GM23248 (cell line): ENCODE results near the gene FNDC11. TPM values are rescaled to one million over a fixed set of nuclear protein-coding genes. Genes with fewer than 3 reads are reported as not detected.

ENCODE experiments used
- DNase-seq: peaks from one replicate; pipeline ENCODE4 v3.0.0-alpha.2; 2015
- H2AFZ ChIP-seq: fragments of 200-600 bp; sonication (generic); 2 replicates; pipeline ENCODE4 v1.6.1; 2016; ENCODE audit warnings: antibody characterized with exemption
- H3F3A ChIP-seq: fragments of 200-600 bp; sonication (generic); 2 replicates; pipeline ENCODE4 v1.6.1; 2016; ENCODE audit warnings: mild to moderate bottlenecking, antibody characterized with exemption, mixed run types; ENCODE audit not compliant: insufficient read depth
- H3K27ac ChIP-seq: fragments of 200-600 bp; sonication (generic); 2 replicates; pipeline ENCODE4 v1.5.1; 2016; ENCODE audit warnings: mild to moderate bottlenecking
- H3K27me3 ChIP-seq: fragments of 200-600 bp; sonication (generic); replicated peaks from 2 replicates; pipeline ENCODE4 v1.6.1; 2016; ENCODE audit warnings: mild to moderate bottlenecking; ENCODE audit not compliant: insufficient read depth
- H3K36me3 ChIP-seq: fragments of 200-600 bp; sonication (generic); 2 replicates; pipeline ENCODE4 v1.6.1; 2016; ENCODE audit warnings: low read depth, mild to moderate bottlenecking
- H3K4me1 ChIP-seq: fragments of 200-600 bp; sonication (generic); 2 replicates; pipeline ENCODE4 v1.6.1; 2016; ENCODE audit warnings: mild to moderate bottlenecking; ENCODE audit not compliant: insufficient read depth
- H3K4me2 ChIP-seq: fragments of 200-600 bp; sonication (generic); one replicate; pipeline ENCODE4 v1.6.1; 2016; ENCODE audit warnings: mild to moderate bottlenecking; ENCODE audit not compliant: unreplicated experiment
- H3K4me3 ChIP-seq: fragments of 200-600 bp; sonication (generic); 2 replicates; pipeline ENCODE4 v1.5.1; 2016; ENCODE audit warnings: mild to moderate bottlenecking
- H3K79me2 ChIP-seq: fragments of 200-600 bp; sonication (generic); 2 replicates; pipeline ENCODE4 v1.6.1; 2016; ENCODE audit warnings: mild to moderate bottlenecking; ENCODE audit not compliant: insufficient read depth
- H3K9ac ChIP-seq: fragments of 200-600 bp; sonication (generic); 2 replicates; pipeline ENCODE4 v1.6.1; 2016; ENCODE audit warnings: mild to moderate bottlenecking
- H3K9me2 ChIP-seq: fragments of 200-600 bp; sonication (generic); 2 replicates; pipeline ENCODE4 v1.6.1; 2016; ENCODE audit warnings: mixed run types, mild to moderate bottlenecking, moderate library complexity; ENCODE audit not compliant: insufficient read depth
- H3K9me3 ChIP-seq: fragments of 200-600 bp; sonication (generic); one replicate; pipeline ENCODE4 v1.6.1; 2017; ENCODE audit warnings: low read depth
- H4K20me1 ChIP-seq: fragments of 200-600 bp; sonication (generic); 2 replicates; pipeline ENCODE4 v1.6.0; 2016; ENCODE audit not compliant: insufficient read depth
- EZH2 ChIP-seq: fragments of 200-600 bp; sonication (generic); IDR thresholded peaks from 2 replicates; pipeline ENCODE4 v1.6.1; 2018; ENCODE audit warnings: antibody characterized with exemption, mild to moderate bottlenecking; ENCODE audit not compliant: insufficient read depth, poor library complexity, severe bottlenecking
- EZH2phosphoT487 ChIP-seq: fragments of 200-600 bp; sonication (generic); IDR thresholded peaks from 2 replicates; pipeline ENCODE4 v1.6.1; 2018; ENCODE audit warnings: antibody characterized with exemption, moderate library complexity, mild to moderate bottlenecking, low read depth; ENCODE audit not compliant: insufficient read depth
- WGBS, 2 experiments: methylation state at CpG; one replicate each; pipeline ENCODE4 v1.1.6; 2015 to 2017; ENCODE audit warnings: low lambda C conversion rate in 2 of 2, low coverage in 1 of 2; ENCODE audit errors: missing lambda C conversion rate in 2 of 2; 5-methylcytosine and 5-hydroxymethylcytosine counted together
- in situ Hi-C: fragments of 300-500 bp; cut with MboI; formaldehyde crosslinking; loops from 2 replicates; pipeline ENCODE4 v1.15.0; 2020
- polyA plus RNA-seq: library from polyadenylated mRNA; unstranded; fragments of >200 nt; fragmentation: Nextera tagmentation; extraction: Ambion mirVana; gene quantifications from 2 replicates; pipeline ENCODE4 v1.2.1, GENCODE V29; 2016
- total RNA-seq: library from RNA; depleted of rRNA; stranded (reverse); fragments of >200 nt; shearing (Covaris generic); gene quantifications from 2 replicates; pipeline ENCODE4 v1.2.3, GENCODE V29; 2014

The FNDC11 gene
- total and polyA plus RNA-seq, 2 experiments from 2014 or later = 0.15 to 0.65 TPM

GRCh38 chr20:63574829-63575743, 21.1 kb downstream of the FNDC11 start:
- peak overlapping the region; percentile 47 for H3K27ac ChIP-seq
- no peak for TF ChIP-seq EZH2
- 74 to 78% methylated on average over 28 of the region's 28 CpGs for WGBS, 2 experiments
- H3K79me2 ChIP-seq = 0 out of 2 replicates have a peak, but pooled peaks cover 8% of the 10 kb centered on the region
- H4K20me1 ChIP-seq = no peaks in the 10 kb centered on the region
- peaks cover 15% of the 10 kb centered on the region; the same call in 1 of the 2 replicates for H3F3A ChIP-seq
- no peak overlapping the region for H3K4me2 ChIP-seq
- no peak overlapping the region for H2AFZ ChIP-seq
- H3K9me2 ChIP-seq = no peaks in the 10 kb centered on the region
- H3K4me1 ChIP-seq = 0 out of 2 replicates have a peak, but pooled peaks cover 10% of the 10 kb centered on the region
- peak; percentile 66 for DNase-seq
- no peaks in the 10 kb centered on the region for H3K9me3 ChIP-seq
- in situ Hi-C loops = no loop called here
- no peak overlapping the region for H3K4me3 ChIP-seq
- H3K36me3 ChIP-seq = no peaks in the 10 kb centered on the region
- no peaks in the 10 kb centered on the region for H3K27me3 ChIP-seq
- no peak overlapping the region for H3K9ac ChIP-seq

GRCh38 chr20:63576311-63576710, 22.4 kb downstream of the FNDC11 start:
- Histone ChIP-seq H3K79me2 (0 out of 2 replicates have a peak, but pooled peaks cover 8% of the 10 kb centered on the region), H3F3A (peaks cover 15% of the 10 kb centered on the region; the same call in 1 of the 2 replicates), H3K9me2 (no peaks in the 10 kb centered on the region), H3K4me3 (no peak overlapping the region), H3K9me3 (no peaks in the 10 kb centered on the region), H3K27ac (no peak overlapping the region), H3K4me2 (no peak overlapping the region), H3K36me3 (no peaks in the 10 kb centered on the region), H3K27me3 (no peaks in the 10 kb centered on the region), H4K20me1 (no peaks in the 10 kb centered on the region), H3K9ac (no peak overlapping the region), H3K4me1 (0 out of 2 replicates have a peak, but pooled peaks cover 10% of the 10 kb centered on the region), H2AFZ (no peak overlapping the region)
- 43 to 47% methylated on average over 7 of the region's 7 CpGs for WGBS, 2 experiments
- peak; percentile 32 for DNase-seq
- in situ Hi-C loops = no loop called here
- no peak for TF ChIP-seq EZH2phosphoT487
- TF ChIP-seq EZH2 = no peak

- Histone ChIP-seq H3K9ac (no peak overlapping the region), H3K79me2 (0 out of 2 replicates have a peak, but pooled peaks cover 8% of the 10 kb centered on the region), H3K36me3 (no peaks in the 10 kb centered on the region), H2AFZ (no peak overlapping the region), H4K20me1 (no peaks in the 10 kb centered on the region), H3K4me1 (0 out of 2 replicates have a peak, but pooled peaks cover 10% of the 10 kb centered on the region), H3K4me2 (no peak overlapping the region), H3K9me2 (no peaks in the 10 kb centered on the region), H3K9me3 (no peaks in the 10 kb centered on the region), H3K4me3 (no peak overlapping the region), H3K27me3 (no peaks in the 10 kb centered on the region), H3K27ac (no peak overlapping the region), H3F3A (peaks cover 15% of the 10 kb centered on the region; the same call in 1 of the 2 replicates)
- WGBS, 2 experiments = 75 to 78% methylated on average over 19 of the region's 19 CpGs
- no peak for DNase-seq
- in situ Hi-C loops = no loop called here
- TF ChIP-seq EZH2phosphoT487 (no peak), EZH2 (no peak)
Observed at GRCh38 chr20:63577317-63577894, 23.4 kb downstream of the FNDC11 start.

GRCh38 chr20:63578224-63579016, 24.5 kb downstream of the FNDC11 start:
- Histone ChIP-seq H3K4me3 (no peak overlapping the region), H3K4me1 (0 out of 2 replicates have a peak, but pooled peaks cover 10% of the 10 kb centered on the region), H3K9ac (no peak overlapping the region), H3K9me2 (no peaks in the 10 kb centered on the region), H4K20me1 (no peaks in the 10 kb centered on the region), H3K36me3 (no peaks in the 10 kb centered on the region), H3K9me3 (no peaks in the 10 kb centered on the region), H2AFZ (no peak overlapping the region), H3F3A (peaks cover 15% of the 10 kb centered on the region; the same call in 1 of the 2 replicates), H3K27ac (no peak overlapping the region), H3K27me3 (no peaks in the 10 kb centered on the region), H3K79me2 (0 out of 2 replicates have a peak, but pooled peaks cover 2% of the 10 kb centered on the region), H3K4me2 (no peak overlapping the region)
- in situ Hi-C loops = no loop called here
- no peak for DNase-seq
- TF ChIP-seq EZH2 (no peak), EZH2phosphoT487 (no peak)
- WGBS, 2 experiments = 71 to 73% methylated on average over 26 of the region's 26 CpGs
